K562 (cell line): ENCODE measurements around the gene PLD1. TPM values are rescaled to one million over a fixed set of nuclear protein-coding genes. Genes with fewer than 3 reads are reported as not detected.

Experiments
- BMI1 ChIP-seq: fragments of 150-350 bp; IDR thresholded peaks from 2 replicates; pipeline ENCODE4 v1.6.1; 2014; ENCODE audit warnings: low read length
- EZH2 ChIP-seq: IDR thresholded peaks from 2 replicates; pipeline ENCODE4 v1.6.1; 2012; ENCODE audit warnings: low read depth, mild to moderate bottlenecking, inconsistent platforms, low read length, borderline replicate concordance
- FOXA1 ChIP-seq: fragments of 450-650 bp; IDR thresholded peaks from 2 replicates; pipeline ENCODE4 v1.6.1; 2016; ENCODE audit warnings: mild to moderate bottlenecking, borderline replicate concordance
- IFI16 ChIP-seq: fragments of 250-450 bp; sonication (Bioruptor Pico); IDR thresholded peaks from 2 replicates; pipeline ENCODE4 v2.1.2; 2022; ENCODE audit warnings: mild to moderate bottlenecking, inconsistent platforms
- KDM2B ChIP-seq: fragments of 250-450 bp; sonication (Bioruptor Pico); IDR thresholded peaks from 2 replicates; pipeline ENCODE4 v1.8.0; 2021; ENCODE audit warnings: mild to moderate bottlenecking, moderate library complexity
- MEF2D ChIP-seq: conservative IDR thresholded peaks from 2 replicates; pipeline ENCODE4 v1.6.1; 2016; ENCODE audit warnings: low read depth, missing genetic modification characterization, missing compliant biosample characterization
- MYBL2 ChIP-seq, 2 experiments: fragments of 450-650 bp in 1 of 2; sonication (generic) in 1 of 2; formaldehyde crosslinking in 1 of 2; IDR thresholded peaks; 2 replicates each; pipeline versions ENCODE4 v1.6.1 to v1.8.1; 2017 to 2022; ENCODE audit warnings: borderline replicate concordance in 1 of 2, inconsistent platforms in 1 of 2, low read depth in 1 of 2, mild to moderate bottlenecking in 1 of 2, missing genetic modification reagents in 1 of 2, moderate library complexity in 1 of 2
- NCOR1 ChIP-seq: fragments of 450-650 bp; IDR thresholded peaks from 2 replicates; pipeline ENCODE4 v1.6.1; 2016; ENCODE audit warnings: mild to moderate bottlenecking, moderate library complexity
- RBM25 ChIP-seq: fragments of 200-400 bp; formaldehyde crosslinking; IDR thresholded peaks from 2 replicates; pipeline ENCODE4 v1.6.1; 2018; ENCODE audit warnings: low read length, low read depth, moderate library complexity; ENCODE audit not compliant: severe bottlenecking
- SOX6 ChIP-seq: fragments of 450-650 bp; IDR thresholded peaks from 2 replicates; pipeline ENCODE4 v1.6.1; 2014; ENCODE audit warnings: mild to moderate bottlenecking
- STAT5A ChIP-seq: IDR thresholded peaks from 2 replicates; pipeline ENCODE4 v1.6.1; 2012; ENCODE audit warnings: low read length, inconsistent platforms, borderline replicate concordance
- ZKSCAN8 ChIP-seq: fragments of 200-800 bp; sonication (Bioruptor generic); IDR thresholded peaks from 2 replicates; pipeline ENCODE4 v1.6.1; 2016; ENCODE audit warnings: missing genetic modification characterization, missing compliant biosample characterization
- ZNF316 ChIP-seq: fragments of 450-650 bp; IDR thresholded peaks from 2 replicates; pipeline ENCODE4 v1.6.1; 2016
- ZNF408 ChIP-seq: fragments of 250-450 bp; sonication (Bioruptor Pico); IDR thresholded peaks from 2 replicates; pipeline ENCODE4 v1.4.0; 2020; ENCODE audit warnings: low read depth, mild to moderate bottlenecking, moderate library complexity
- ZNF699 ChIP-seq: fragments of 250-450 bp; sonication (Bioruptor Pico); IDR thresholded peaks from 2 replicates; pipeline ENCODE4 v1.8.0; 2021; ENCODE audit warnings: mild to moderate bottlenecking, moderate library complexity; ENCODE audit not compliant: insufficient replicate concordance
- ZNF76 ChIP-seq: fragments of 250-450 bp; sonication (Bioruptor Pico); IDR thresholded peaks from 2 replicates; pipeline ENCODE4 v1.4.0; 2020; ENCODE audit warnings: mild to moderate bottlenecking, moderate library complexity, borderline replicate concordance
- polyA plus RNA-seq, 8 experiments: library from polyadenylated mRNA; depleted of rRNA in 4 of 8; stranded (reverse) in 5 of 8; unstranded in 3 of 8; fragments of >200 nt; fragmentation: Nextera tagmentation in 2 of 8; fragmentation: Illumina TruSeq in 1 of 8; extraction: Ambion mirVana in 2 of 8; extraction: Trizol in 1 of 8; gene quantifications; 2 replicates each; pipeline versions ENCODE4 v1.2.1 to v1.2.3, GENCODE V29; 2011 to 2014; ENCODE audit warnings: inconsistent platforms in 1 of 8, missing spikeins in 1 of 8
- total RNA-seq, 7 experiments: library from RNA; depleted of rRNA in 6 of 7; stranded (reverse); fragments of >200 nt in 6 of 7; fragmentation: Illumina TruSeq in 2 of 7; extraction: Trizol in 2 of 7; gene quantifications; 2 replicates each; pipeline versions ENCODE4 v1.2.1 to v1.2.3, GENCODE V29; 2011 to 2021; ENCODE audit warnings: low replicate concordance in 1 of 7
- TF ChIP-seq, protein P1 (sequence below): fragments of 450-650 bp; IDR thresholded peaks from 2 replicates; pipeline ENCODE4 v1.6.1; 2016
- TF ChIP-seq, protein P2 (sequence below): fragments of 250-450 bp; sonication (Bioruptor Pico); IDR thresholded peaks from 2 replicates; pipeline ENCODE4 v1.9.0; 2021; ENCODE audit warnings: mild to moderate bottlenecking
- TF ChIP-seq, protein P3 (sequence below), 2 experiments: IDR thresholded peaks in 1 of 2; conservative IDR thresholded peaks in 1 of 2; 2 replicates each; pipeline ENCODE4 v1.6.1; 2016; ENCODE audit warnings: low read depth in 2 of 2, mild to moderate bottlenecking in 1 of 2, missing compliant biosample characterization in 1 of 2, missing genetic modification characterization in 1 of 2, moderate library complexity in 1 of 2
- TF ChIP-seq, protein P4 (sequence below): fragments of 250-450 bp; sonication (Bioruptor Pico); IDR thresholded peaks from 2 replicates; pipeline ENCODE4 v1.5.0; 2021
- TF ChIP-seq, protein P5 (sequence below): fragments of 450-650 bp; IDR thresholded peaks from 2 replicates; pipeline ENCODE4 v1.7.0; 2016; ENCODE audit warnings: borderline replicate concordance

PLD1 gene
- total and polyA plus RNA-seq, 9 of the 15 experiments (the other 6 are each of a cell fraction or from before 2014, with no cell fraction given) = 8.4 to 26.1 (median 18.6) TPM

DNA sequence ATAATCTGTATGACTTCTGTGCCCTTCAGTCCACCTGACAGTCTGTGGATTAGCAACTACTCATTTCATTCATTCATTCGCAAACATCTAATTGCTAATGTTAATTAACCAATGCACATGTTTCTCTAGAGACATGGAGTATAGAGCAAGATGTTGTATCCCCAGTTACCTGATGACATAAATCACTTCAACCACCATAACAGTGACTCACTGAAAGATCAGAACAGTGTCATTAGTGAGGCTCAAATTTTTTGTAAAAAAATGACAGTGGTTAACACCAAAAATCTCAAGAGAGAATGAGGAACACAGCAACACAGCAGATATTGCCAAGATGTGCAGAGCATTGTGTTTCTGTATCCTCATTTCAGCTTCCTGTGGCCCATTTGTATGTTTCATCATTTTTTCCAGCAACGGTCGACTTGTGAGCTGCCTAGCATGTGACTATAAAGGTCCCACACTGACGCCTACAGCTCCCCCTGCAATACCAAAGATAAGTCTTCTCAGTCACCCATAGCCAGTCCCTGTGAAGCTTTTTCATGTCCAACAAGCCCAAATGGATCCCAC is 3.7 kb upstream of the PLD1 start (continued):
- TF ChIP-seq, protein P1, sequence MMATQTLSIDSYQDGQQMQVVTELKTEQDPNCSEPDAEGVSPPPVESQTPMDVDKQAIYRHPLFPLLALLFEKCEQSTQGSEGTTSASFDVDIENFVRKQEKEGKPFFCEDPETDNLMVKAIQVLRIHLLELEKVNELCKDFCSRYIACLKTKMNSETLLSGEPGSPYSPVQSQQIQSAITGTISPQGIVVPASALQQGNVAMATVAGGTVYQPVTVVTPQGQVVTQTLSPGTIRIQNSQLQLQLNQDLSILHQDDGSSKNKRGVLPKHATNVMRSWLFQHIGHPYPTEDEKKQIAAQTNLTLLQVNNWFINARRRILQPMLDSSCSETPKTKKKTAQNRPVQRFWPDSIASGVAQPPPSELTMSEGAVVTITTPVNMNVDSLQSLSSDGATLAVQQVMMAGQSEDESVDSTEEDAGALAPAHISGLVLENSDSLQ = peak; percentile 89
- TF ChIP-seq MEF2D (peak; percentile 73; the same call in 1 of the 2 replicates), STAT5A (peak; percentile 17; the same call in 1 of the 2 replicates), ZNF316 (no peak), ZNF76 (CRISPR knock-in tag) (no peak), ZKSCAN8 (CRISPR knock-in tag) (no peak), IFI16 (0 out of 2 replicates have a peak, but pooled peaks have one; percentile 3), EZH2 (no peak), KDM2B (CRISPR knock-in tag) (no peak), NCOR1 (peak; percentile 42), FOXA1 (no peak), SOX6 (peak; percentile 85), RBM25 (no peak), ZNF699 (CRISPR knock-in tag) (no peak), ZNF408 (no peak), MYBL2 (IDR thresholded peaks at IDR 0.05; ENCODE audit: low read depth) (peak; percentile 88), MYBL2 (CRISPR knock-in tag; IDR thresholded peaks at IDR 0.05; ENCODE audit: borderline replicate concordance) (no peak), BMI1 (no peak)
- TF ChIP-seq, protein P2, sequence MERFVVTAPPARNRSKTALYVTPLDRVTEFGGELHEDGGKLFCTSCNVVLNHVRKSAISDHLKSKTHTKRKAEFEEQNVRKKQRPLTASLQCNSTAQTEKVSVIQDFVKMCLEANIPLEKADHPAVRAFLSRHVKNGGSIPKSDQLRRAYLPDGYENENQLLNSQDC (CRISPR knock-in tag) = no peak
- TF ChIP-seq, protein P3, sequence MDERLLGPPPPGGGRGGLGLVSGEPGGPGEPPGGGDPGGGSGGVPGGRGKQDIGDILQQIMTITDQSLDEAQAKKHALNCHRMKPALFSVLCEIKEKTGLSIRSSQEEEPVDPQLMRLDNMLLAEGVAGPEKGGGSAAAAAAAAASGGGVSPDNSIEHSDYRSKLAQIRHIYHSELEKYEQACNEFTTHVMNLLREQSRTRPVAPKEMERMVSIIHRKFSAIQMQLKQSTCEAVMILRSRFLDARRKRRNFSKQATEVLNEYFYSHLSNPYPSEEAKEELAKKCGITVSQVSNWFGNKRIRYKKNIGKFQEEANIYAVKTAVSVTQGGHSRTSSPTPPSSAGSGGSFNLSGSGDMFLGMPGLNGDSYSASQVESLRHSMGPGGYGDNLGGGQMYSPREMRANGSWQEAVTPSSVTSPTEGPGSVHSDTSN (CRISPR knock-in tag; IDR thresholded peaks at IDR 0.05; ENCODE audit: low read depth) = no peak
- TF ChIP-seq, protein P3 (tag; conservative IDR thresholded peaks at IDR 0.05; ENCODE audit: low read depth) = peak; percentile 85
- TF ChIP-seq, protein P4, sequence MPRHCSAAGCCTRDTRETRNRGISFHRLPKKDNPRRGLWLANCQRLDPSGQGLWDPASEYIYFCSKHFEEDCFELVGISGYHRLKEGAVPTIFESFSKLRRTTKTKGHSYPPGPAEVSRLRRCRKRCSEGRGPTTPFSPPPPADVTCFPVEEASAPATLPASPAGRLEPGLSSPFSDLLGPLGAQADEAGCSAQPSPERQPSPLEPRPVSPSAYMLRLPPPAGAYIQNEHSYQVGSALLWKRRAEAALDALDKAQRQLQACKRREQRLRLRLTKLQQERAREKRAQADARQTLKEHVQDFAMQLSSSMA (CRISPR knock-in tag) = no peak
- TF ChIP-seq, protein P5, sequence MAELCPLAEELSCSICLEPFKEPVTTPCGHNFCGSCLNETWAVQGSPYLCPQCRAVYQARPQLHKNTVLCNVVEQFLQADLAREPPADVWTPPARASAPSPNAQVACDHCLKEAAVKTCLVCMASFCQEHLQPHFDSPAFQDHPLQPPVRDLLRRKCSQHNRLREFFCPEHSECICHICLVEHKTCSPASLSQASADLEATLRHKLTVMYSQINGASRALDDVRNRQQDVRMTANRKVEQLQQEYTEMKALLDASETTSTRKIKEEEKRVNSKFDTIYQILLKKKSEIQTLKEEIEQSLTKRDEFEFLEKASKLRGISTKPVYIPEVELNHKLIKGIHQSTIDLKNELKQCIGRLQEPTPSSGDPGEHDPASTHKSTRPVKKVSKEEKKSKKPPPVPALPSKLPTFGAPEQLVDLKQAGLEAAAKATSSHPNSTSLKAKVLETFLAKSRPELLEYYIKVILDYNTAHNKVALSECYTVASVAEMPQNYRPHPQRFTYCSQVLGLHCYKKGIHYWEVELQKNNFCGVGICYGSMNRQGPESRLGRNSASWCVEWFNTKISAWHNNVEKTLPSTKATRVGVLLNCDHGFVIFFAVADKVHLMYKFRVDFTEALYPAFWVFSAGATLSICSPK = no peak
